SK-N-MC (cell line): ENCODE measurements around the gene HSPB6.
A peak's percentile ranks its signal among the peaks of the same experiment; 100 is the strongest.

Experiments used
- DNase-seq: peaks from one replicate; pipeline ENCODE4 v3.0.0-alpha.2; 2011; ENCODE audit warnings: low read depth, low spot score
- H3K27ac ChIP-seq: fragments of 200-600 bp; sonication (generic); 2 replicates; pipeline ENCODE4 v1.5.1; 2016; ENCODE audit warnings: mixed run types
- H3K36me3 ChIP-seq: fragments of 200-600 bp; sonication (generic); 2 replicates; pipeline ENCODE4 v1.6.1; 2017; ENCODE audit warnings: antibody characterized with exemption, low read length, mixed read lengths; ENCODE audit not compliant: insufficient read depth
- H3K4me3 ChIP-seq: fragments of 200-600 bp; sonication (generic); 2 replicates; pipeline ENCODE4 v1.5.1; 2016
- H3K9ac ChIP-seq: fragments of 200-600 bp; sonication (generic); 2 replicates; pipeline ENCODE4 v1.8.0; 2017; ENCODE audit warnings: mixed run types, mixed read lengths; ENCODE audit not compliant: insufficient read length
- H3K9me3 ChIP-seq: fragments of 200-600 bp; sonication (generic); 2 replicates; pipeline ENCODE4 v1.6.1; 2017; ENCODE audit warnings: low read depth, mild to moderate bottlenecking, antibody characterized with exemption, low read length, moderate library complexity, mixed read lengths
- EZH2 ChIP-seq: fragments of 200-600 bp; sonication (generic); IDR thresholded peaks from one replicate; pipeline ENCODE4 v1.6.1; 2017; ENCODE audit warnings: antibody characterized with exemption
- FOXP2 ChIP-seq: optimal IDR thresholded peaks from 2 replicates; pipeline ENCODE3; 2011; ENCODE audit warnings: mild to moderate bottlenecking, moderate library complexity; ENCODE audit not compliant: insufficient read depth; ENCODE audit errors: extremely low read length, control extremely low read depth
- POLR2AphosphoS5 ChIP-seq: IDR thresholded peaks from 2 replicates; pipeline ENCODE4 v1.6.1; 2012; ENCODE audit warnings: mild to moderate bottlenecking, low read depth, low read length, borderline replicate concordance

Gene HSPB6

DNA sequence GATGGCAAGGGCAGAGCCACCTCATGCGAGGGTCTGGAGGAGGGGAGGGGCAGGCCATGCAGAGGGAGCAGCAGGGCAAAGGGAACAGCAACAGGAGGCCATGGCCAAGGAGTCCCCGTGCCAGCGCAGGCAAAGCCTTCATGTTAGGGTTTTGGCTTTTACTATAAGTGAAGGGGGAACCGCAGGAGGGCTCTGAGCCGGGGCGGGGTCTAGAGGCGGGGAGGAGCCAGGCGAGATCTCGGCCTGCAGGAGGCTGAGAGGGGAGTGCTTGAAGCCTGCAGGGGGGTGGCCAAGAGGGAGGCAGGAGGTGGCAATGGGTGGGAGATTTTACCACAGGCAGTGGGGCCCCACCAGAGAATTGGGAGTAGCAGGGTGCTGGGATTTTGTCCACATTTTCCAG, 24.8 kb upstream of the HSPB6 start:
- H3K4me3 ChIP-seq: no peak overlapping the region
- no peak for DNase-seq
- no peaks in the 10 kb centered on the region for H3K9me3 ChIP-seq
- no peak overlapping the region for H3K27ac ChIP-seq
- TF ChIP-seq FOXP2 (no peak), EZH2 (no peak), POLR2AphosphoS5 (no peak)
- H3K36me3 ChIP-seq: no peaks in the 10 kb centered on the region; the same call in 1 of the 2 replicates
- no peak overlapping the region for H3K9ac ChIP-seq

- DNase-seq: no peak
- H3K9me3 ChIP-seq: no peaks in the 10 kb centered on the region
- H3K9ac ChIP-seq: no peak overlapping the region
- no peak overlapping the region for H3K4me3 ChIP-seq
- H3K27ac ChIP-seq: no peak overlapping the region
- no peaks in the 10 kb centered on the region; the same call in 1 of the 2 replicates for H3K36me3 ChIP-seq
- TF ChIP-seq POLR2AphosphoS5 (no peak), FOXP2 (no peak), EZH2 (no peak)
Measured at GRCh38 chr19:35780717-35781116, 23.9 kb upstream of the HSPB6 start.

DNA sequence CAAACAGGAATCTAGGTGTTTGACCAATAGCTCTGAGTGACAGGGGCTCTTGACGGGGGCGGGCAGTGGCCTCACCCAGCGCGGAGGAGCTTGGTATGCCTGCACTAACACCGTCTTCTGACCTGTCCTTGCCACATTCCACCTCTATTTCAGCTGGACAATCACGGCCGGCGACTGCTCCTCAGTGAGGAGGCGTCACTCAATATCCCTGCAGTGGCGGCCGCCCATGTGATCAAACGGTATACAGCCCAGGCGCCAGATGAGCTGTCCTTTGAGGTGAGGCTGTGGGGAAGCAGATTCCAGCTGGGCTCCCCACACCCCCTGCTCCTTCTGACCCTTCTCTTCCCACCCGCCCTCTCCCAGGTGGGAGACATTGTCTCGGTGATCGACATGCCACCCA, 23.2 kb upstream of the HSPB6 start:
- no peak for DNase-seq
- Histone ChIP-seq H3K36me3 (no peaks in the 10 kb centered on the region; the same call in 1 of the 2 replicates), H3K9me3 (no peaks in the 10 kb centered on the region), H3K9ac (no peak overlapping the region), H3K4me3 (no peak overlapping the region), H3K27ac (no peak overlapping the region)
- TF ChIP-seq EZH2 (no peak), POLR2AphosphoS5 (no peak), FOXP2 (no peak)

DNA sequence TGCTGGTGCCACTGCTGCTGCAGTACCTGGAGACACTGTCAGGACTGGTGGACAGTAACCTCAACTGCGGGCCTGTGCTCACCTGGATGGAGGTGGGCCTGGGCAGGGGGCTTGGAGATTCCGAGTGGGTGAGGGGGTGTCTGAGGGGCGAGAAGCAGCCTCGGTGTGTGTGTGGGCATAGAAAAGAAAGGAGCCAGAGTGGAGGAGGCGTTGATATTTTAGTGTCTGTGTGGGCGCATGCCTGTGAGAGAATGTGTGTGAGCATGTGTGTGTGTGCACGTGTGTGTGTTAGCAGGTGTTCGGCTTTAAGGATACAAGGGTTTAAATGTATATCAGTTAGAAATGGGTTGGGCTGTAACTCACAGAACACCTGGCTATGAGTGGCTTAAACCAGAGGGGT, 22.2 kb upstream of the HSPB6 start:
- H3K4me3 ChIP-seq: no peak overlapping the region
- no peak overlapping the region for H3K9ac ChIP-seq
- no peak overlapping the region for H3K27ac ChIP-seq
- no peaks in the 10 kb centered on the region; the same call in 1 of the 2 replicates for H3K36me3 ChIP-seq
- no peaks in the 10 kb centered on the region for H3K9me3 ChIP-seq
- TF ChIP-seq EZH2 (no peak), POLR2AphosphoS5 (no peak), FOXP2 (no peak)
- no peak for DNase-seq

- H3K9ac ChIP-seq: no peak overlapping the region
- H3K27ac ChIP-seq: no peak overlapping the region
- H3K4me3 ChIP-seq: no peak overlapping the region
- DNase-seq: no peak
- TF ChIP-seq EZH2: no peak
- no peak for TF ChIP-seq POLR2AphosphoS5
- no peak for TF ChIP-seq FOXP2
- H3K9me3 ChIP-seq: no peaks in the 10 kb centered on the region
- no peaks in the 10 kb centered on the region; the same call in 1 of the 2 replicates for H3K36me3 ChIP-seq
Measured at GRCh38 chr19:35777961-35778360, 21.1 kb upstream of the HSPB6 start.

DNA sequence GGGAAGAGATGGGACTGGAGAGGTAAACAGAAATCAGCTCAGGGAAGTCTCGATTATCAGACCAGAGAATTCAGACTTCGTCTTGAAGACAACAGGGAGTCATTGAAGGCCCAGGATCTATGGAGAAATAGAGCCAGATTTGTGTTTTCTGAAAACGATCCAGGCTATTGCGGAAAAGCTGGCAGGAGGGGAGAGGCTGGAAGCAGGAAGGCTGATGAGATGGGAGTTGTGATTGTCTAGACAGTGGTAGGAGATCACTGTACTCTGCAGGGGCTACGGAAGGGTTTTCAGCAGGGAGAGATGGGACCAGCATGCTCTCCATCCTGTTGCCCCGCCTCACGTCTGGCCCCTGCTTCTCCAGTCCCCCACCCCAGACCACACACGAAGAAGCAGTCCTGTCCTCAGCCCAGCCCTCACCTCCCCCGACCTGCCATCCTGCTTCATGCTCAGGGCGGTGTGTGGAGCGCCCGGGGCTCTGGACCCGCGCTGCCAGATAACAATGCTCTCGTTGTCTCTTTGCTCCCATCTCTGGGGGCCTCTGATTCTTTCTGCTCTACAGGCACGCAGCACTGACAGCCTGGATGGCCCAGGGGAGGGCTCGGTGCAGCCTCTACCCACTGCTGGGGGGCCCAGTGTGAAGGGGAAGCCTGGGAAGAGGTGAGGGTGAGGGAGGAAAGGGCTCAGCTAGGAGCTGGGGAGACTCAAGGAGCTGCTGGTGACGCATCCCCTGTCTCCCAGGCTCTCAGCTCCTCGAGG, 20.4 kb upstream of the HSPB6 start:
- Histone ChIP-seq H3K36me3 (no peaks in the 10 kb centered on the region; the same call in 1 of the 2 replicates), H3K9ac (no peak overlapping the region), H3K9me3 (no peaks in the 10 kb centered on the region), H3K27ac (no peak overlapping the region), H3K4me3 (no peak overlapping the region)
- no peak for DNase-seq
- no peak for TF ChIP-seq EZH2
- no peak for TF ChIP-seq FOXP2
- TF ChIP-seq POLR2AphosphoS5: no peak

GRCh38 chr19:35776102-35776788, 19.4 kb upstream of the HSPB6 start:
- Histone ChIP-seq H3K36me3 (no peaks in the 10 kb centered on the region; the same call in 1 of the 2 replicates), H3K9ac (peak overlapping the region; percentile 45), H3K27ac (no peak overlapping the region), H3K4me3 (peak overlapping the region; percentile 85), H3K9me3 (no peaks in the 10 kb centered on the region)
- DNase-seq: no peak
- TF ChIP-seq POLR2AphosphoS5 (no peak), FOXP2 (no peak), EZH2 (no peak)

GRCh38 chr19:35775298-35776101, 18.7 kb upstream of the HSPB6 start, which contains the start of gene ARHGAP33:
ARHGAP33 (plus strand) TSS chr19:35775564; CDS start chr19:35775659, 95 bp downstream.
- H3K9me3 ChIP-seq: no peaks in the 10 kb centered on the region
- H3K36me3 ChIP-seq: no peaks in the 10 kb centered on the region
- H3K27ac ChIP-seq: no peak within 1 kb of the TSS
- TF ChIP-seq EZH2 (no peak), FOXP2 (no peak), POLR2AphosphoS5 (no peak)
- DNase-seq: peak; percentile 77
- peak within 1 kb of the TSS; percentile 85 for H3K4me3 ChIP-seq
- peak within 1 kb of the TSS; percentile 45 for H3K9ac ChIP-seq
